ENCODE results near the gene NEK6.
A peak's percentile ranks its signal among the peaks of the same experiment; 100 is the strongest.

Gene NEK6

GRCh38 chr9:124321935-124322334 is 64.2 kb downstream of the NEK6 start:
- no peak for DNase-seq (ENCODE audit: low read depth)

- DNase-seq (ENCODE audit: low read depth): no peak
Measured at GRCh38 chr9:124322618-124323432, 65.1 kb downstream of the NEK6 start.

GRCh38 chr9:124323904-124324303 is 66.2 kb downstream of the NEK6 start:
- no peak for DNase-seq (ENCODE audit: low read depth)

- DNase-seq (ENCODE audit: low read depth): no peak
Measured at GRCh38 chr9:124325816-124326215, 68.1 kb downstream of the NEK6 start.

GRCh38 chr9:124326378-124326777 is 68.6 kb downstream of the NEK6 start:
- DNase-seq (ENCODE audit: low read depth): no peak

- no peak for DNase-seq (ENCODE audit: low read depth)
Measured at GRCh38 chr9:124327491-124327890, 69.7 kb downstream of the NEK6 start.

GRCh38 chr9:124328285-124328684 is 70.5 kb downstream of the NEK6 start:
- DNase-seq (ENCODE audit: low read depth): no peak

- DNase-seq (ENCODE audit: low read depth): no peak
Measured at GRCh38 chr9:124329206-124329792, 71.5 kb downstream of the NEK6 start.

- DNase-seq (ENCODE audit: low read depth): no peak
Measured at GRCh38 chr9:124330011-124330697, 72.4 kb downstream of the NEK6 start.

- DNase-seq (ENCODE audit: low read depth): no peak
Measured at GRCh38 chr9:124331580-124331979, 73.8 kb downstream of the NEK6 start.

- DNase-seq (ENCODE audit: low read depth): no peak
Measured at GRCh38 chr9:124332361-124333202, 74.8 kb downstream of the NEK6 start.

- DNase-seq (ENCODE audit: low read depth): no peak
Measured at GRCh38 chr9:124333203-124333579, 75.4 kb downstream of the NEK6 start.

- no peak for DNase-seq (ENCODE audit: low read depth)
Measured at GRCh38 chr9:124334568-124335319, 77.0 kb downstream of the NEK6 start.

GRCh38 chr9:124335320-124335707 is 77.6 kb downstream of the NEK6 start:
- peak; percentile 20 for DNase-seq (ENCODE audit: low read depth)

- DNase-seq (ENCODE audit: low read depth): no peak
Measured at GRCh38 chr9:124337562-124337961, 79.8 kb downstream of the NEK6 start.

- no peak for DNase-seq (ENCODE audit: low read depth)
Measured at GRCh38 chr9:124339603-124340146, 81.9 kb downstream of the NEK6 start.

- no peak for DNase-seq (ENCODE audit: low read depth)
Measured at GRCh38 chr9:124340219-124341069, 82.7 kb downstream of the NEK6 start.

- DNase-seq (ENCODE audit: low read depth): no peak
Measured at GRCh38 chr9:124341455-124342170, 83.9 kb downstream of the NEK6 start.

- DNase-seq (ENCODE audit: low read depth): no peak
Measured at GRCh38 chr9:124342402-124342775, 84.6 kb downstream of the NEK6 start.
